ENCODE results near the gene PIPOX.

The PIPOX gene

DNA sequence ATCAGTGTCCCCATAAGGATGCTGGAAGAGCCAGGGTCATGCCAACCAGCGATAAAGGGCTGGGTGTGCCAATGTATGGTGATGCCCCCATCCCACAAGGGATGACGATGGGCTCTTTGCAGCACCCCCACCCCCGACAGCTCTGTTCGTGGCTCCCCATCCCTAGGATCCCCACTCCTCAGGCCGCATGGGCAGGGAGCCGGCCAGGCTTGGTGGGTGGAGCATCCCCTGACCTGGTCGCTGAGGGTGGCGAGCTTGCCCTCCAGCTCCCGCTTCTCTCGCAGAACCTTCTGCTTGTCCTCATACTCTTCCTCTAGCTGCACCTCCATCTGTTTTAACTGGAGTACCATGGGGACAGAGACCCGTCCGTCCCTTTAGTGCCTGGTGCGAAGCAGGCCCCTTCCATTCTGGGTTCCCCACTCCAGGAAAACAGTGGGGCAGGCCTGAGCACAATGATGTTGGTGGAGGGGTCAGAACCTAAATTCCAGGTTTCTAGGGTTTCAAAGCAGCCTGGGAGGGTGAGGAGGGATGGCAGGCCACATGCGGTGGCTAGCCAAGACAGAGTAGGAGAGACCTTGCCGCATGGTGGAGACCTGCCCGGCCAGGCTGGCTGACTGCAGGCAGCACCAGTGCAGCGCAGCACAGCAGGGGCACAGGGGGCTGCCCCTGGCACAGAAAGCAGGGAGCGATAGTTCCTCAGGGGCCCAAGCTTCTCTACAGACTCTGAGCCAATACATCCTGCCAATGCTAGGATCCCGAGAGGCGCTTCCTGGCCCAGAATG is 50.3 kb downstream of the PIPOX start:
- TF ChIP-seq, protein P1, sequence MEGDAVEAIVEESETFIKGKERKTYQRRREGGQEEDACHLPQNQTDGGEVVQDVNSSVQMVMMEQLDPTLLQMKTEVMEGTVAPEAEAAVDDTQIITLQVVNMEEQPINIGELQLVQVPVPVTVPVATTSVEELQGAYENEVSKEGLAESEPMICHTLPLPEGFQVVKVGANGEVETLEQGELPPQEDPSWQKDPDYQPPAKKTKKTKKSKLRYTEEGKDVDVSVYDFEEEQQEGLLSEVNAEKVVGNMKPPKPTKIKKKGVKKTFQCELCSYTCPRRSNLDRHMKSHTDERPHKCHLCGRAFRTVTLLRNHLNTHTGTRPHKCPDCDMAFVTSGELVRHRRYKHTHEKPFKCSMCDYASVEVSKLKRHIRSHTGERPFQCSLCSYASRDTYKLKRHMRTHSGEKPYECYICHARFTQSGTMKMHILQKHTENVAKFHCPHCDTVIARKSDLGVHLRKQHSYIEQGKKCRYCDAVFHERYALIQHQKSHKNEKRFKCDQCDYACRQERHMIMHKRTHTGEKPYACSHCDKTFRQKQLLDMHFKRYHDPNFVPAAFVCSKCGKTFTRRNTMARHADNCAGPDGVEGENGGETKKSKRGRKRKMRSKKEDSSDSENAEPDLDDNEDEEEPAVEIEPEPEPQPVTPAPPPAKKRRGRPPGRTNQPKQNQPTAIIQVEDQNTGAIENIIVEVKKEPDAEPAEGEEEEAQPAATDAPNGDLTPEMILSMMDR (IDR thresholded peaks at IDR 0.05; ENCODE audit: insufficient read depth, missing control alignments) = no peak
- no peak for DNase-seq (ENCODE audit: insufficient read length, low spot score)
- FAIRE-seq = no peak

DNA sequence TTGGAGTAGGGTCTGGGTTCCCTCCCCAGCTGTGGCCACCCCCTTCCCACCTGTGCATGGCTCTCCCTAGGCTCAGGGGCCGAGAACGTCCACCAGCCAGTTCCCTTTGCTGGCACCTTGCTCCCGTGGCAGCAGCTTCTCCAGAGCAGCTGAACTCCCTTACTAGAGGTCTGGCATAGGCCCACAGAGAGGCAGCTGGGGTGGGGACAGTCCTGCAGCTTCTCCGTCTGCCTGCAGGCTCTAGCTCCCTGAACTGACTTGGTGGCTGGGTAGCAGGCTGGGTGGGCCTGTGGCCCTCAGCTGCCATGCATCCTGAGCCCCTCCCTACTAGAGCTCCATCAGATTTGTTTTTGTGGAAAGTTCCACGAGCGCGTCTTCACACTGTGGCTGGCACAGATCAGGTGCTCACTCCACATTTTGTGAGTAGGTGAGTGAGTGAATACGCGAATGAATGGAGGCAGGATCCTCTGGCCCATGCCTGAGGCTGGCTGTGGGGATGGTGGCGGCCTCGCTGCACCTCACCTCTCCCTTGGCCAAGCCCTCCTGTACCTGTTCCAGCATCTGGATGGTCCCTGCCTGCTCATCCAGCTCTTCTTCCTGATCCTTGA is 51.3 kb downstream of the PIPOX start:
- FAIRE-seq (no peak), DNase-seq (ENCODE audit: insufficient read length, low spot score) (no peak)
- TF ChIP-seq, protein P1 (IDR thresholded peaks at IDR 0.05; ENCODE audit: insufficient read depth, missing control alignments) = no peak

DNA sequence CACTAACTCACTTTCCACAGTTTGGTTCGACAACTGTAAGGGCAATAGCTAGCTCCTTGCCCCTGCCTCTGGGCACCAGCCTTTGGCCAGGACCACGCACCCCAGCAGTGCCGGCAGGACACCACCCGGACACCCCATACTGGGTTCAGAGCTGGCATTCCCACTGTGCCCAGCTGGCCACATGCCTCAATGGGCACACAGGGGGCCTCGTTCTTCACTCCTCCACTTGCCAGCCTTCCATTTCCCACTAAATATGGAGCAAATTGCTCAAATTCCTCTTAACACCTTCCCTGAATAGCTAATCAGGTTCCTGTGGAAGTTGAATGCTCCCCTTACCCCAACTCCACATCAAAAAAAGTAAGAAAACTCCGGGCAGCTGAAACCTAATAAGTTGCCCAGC is 52.5 kb downstream of the PIPOX start:
- TF ChIP-seq, protein P1 (IDR thresholded peaks at IDR 0.05; ENCODE audit: insufficient read depth, missing control alignments) = no peak
- DNase-seq (ENCODE audit: insufficient read length, low spot score) (no peak), FAIRE-seq (no peak)

DNA sequence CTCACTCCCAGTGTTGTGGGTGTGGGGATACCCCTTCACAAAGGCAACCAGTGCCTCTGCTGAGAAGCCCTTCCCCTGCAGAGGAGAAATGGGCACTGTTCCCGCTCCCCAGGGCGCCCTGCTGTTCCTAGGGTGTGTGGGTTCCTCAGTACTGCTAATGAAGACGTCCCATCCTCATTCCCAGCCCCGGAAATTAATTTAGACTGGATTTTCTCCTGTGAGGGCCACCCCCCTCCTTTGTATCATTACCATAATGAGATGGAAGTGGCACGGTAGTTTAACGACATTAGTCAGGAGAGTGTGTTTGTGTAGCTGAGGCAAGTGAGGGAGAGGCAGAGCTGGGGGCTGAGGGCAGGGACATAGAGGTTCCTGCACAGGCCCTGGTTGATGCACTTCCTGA is 53.2 kb downstream of the PIPOX start:
- DNase-seq (ENCODE audit: insufficient read length, low spot score) (no peak), FAIRE-seq (no peak)
- TF ChIP-seq, protein P1 (IDR thresholded peaks at IDR 0.05; ENCODE audit: insufficient read depth, missing control alignments) = no peak

DNA sequence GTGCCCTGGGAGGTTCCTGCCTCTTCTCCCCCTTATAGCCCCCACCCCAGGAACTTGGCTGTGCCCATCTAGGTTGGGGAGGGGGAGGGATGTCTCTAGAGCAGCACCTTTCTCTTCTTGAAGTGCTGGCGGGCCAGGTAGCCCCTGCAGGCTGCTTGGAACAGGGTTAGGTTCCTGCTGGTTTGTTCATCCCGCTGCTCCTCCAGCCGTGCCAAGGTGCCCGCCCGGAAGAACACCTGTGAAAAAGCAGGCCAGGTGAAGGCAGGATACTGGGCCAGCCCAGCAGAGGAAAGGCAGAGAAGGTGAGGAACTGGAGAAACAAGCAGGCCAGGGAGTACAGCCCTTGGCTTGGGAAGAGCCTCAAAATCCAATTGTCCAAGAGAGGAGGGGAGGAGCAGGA is 56.6 kb downstream of the PIPOX start:
- DNase-seq (ENCODE audit: insufficient read length, low spot score) (no peak), FAIRE-seq (no peak)
- TF ChIP-seq, protein P1 (IDR thresholded peaks at IDR 0.05; ENCODE audit: insufficient read depth, missing control alignments) = no peak

DNA sequence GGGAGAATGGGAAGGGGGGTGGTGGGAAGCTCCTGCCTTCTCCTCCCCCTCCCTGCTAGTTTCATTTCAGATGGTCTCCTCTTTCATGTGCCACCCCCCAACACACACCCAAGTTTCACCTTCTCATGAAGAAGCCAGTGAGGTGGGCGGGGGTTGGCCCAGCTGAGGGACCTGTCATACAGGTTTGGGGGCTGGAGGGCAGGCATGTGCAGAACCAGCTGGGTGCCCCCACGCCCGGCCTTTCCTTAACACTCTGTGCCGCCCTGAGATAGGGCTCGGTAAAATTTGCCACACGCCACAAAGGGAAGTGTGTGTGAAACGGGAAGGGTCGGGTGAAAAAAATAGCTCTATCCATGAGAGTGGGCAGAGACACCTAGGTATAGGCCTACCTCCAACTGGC is 57.4 kb downstream of the PIPOX start:
- FAIRE-seq (no peak), DNase-seq (ENCODE audit: insufficient read length, low spot score) (no peak)
- TF ChIP-seq, protein P1 (IDR thresholded peaks at IDR 0.05; ENCODE audit: insufficient read depth, missing control alignments) = no peak

DNA sequence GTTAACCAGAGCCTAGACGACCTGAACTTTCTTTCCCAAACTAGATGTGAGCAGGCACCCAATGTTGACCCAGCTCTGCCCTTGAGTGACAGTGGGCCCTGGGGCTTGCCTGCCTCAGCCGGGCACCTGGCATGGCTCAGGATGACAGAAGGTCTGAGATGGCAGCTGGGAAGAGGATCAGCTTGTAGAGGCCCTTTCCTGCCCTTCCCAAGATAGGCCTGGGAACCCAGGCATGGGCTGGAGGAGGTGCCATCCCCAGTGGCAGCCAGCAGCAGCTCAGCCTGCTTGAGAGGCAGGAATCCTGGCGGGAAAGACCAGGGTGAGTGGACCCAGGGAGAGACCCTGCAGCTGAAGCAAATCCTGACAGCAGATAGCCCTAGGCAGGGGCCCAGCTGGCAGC is 59.1 kb downstream of the PIPOX start:
- TF ChIP-seq, protein P1 (IDR thresholded peaks at IDR 0.05; ENCODE audit: insufficient read depth, missing control alignments) = no peak
- FAIRE-seq (no peak), DNase-seq (ENCODE audit: insufficient read length, low spot score) (no peak)
